OCI-LY7 (cell line): ENCODE results near the gene CNTRL. TPM values are rescaled to one million over a fixed set of nuclear protein-coding genes. Genes with fewer than 3 reads are reported as not detected.

Source experiments
- BruUV-seq: library from RNA; stranded (reverse); fragments of 400-500 nt; replicated peaks from 2 replicates; lab custom pipeline; 2021; lab: Mats Ljungman, UMichigan
- CTCF ChIA-PET: fragments of 300-600 bp; sonication (Branson Sonifier 250); formaldehyde crosslinking; loops from one replicate; lab custom pipeline; 2022; ENCODE audit warnings: antibody characterized with exemption; ENCODE audit not compliant: unreplicated experiment; lab: Charles Lee
- POLR2A ChIA-PET: fragments of 300-600 bp; sonication (Branson Sonifier 250); formaldehyde crosslinking; loops from one replicate; lab custom pipeline; 2022; ENCODE audit warnings: antibody characterized with exemption; lab: Charles Lee
- DNase-seq: peaks from one replicate; pipeline ENCODE4 v3.0.0-alpha.2; 2015; ENCODE audit warnings: low spot score
- H2AFZ ChIP-seq: fragments of 200-600 bp; sonication (generic), shearing (Covaris generic); 2 replicates; pipeline ENCODE4 v1.6.1; 2014; ENCODE audit warnings: mild to moderate bottlenecking, antibody characterized with exemption, low read length, moderate library complexity
- H3K27ac ChIP-seq: fragments of 200-600 bp; sonication (generic); 2 replicates; pipeline ENCODE4 v1.5.1; 2014; ENCODE audit warnings: mixed run types, low read depth, mild to moderate bottlenecking, moderate library complexity, low read length, inconsistent platforms; ENCODE audit not compliant: poor library complexity, severe bottlenecking
- H3K36me3 ChIP-seq: fragments of 200-600 bp; sonication (generic); 2 replicates; pipeline ENCODE4 v1.6.1; 2014; ENCODE audit warnings: mild to moderate bottlenecking, antibody characterized with exemption, low read length, moderate library complexity, mixed read lengths; ENCODE audit not compliant: insufficient read depth
- H3K4me1 ChIP-seq: fragments of 200-600 bp; sonication (generic); 2 replicates; pipeline ENCODE4 v1.5.1; 2014; ENCODE audit warnings: mild to moderate bottlenecking, low read length; ENCODE audit not compliant: insufficient read depth, poor library complexity, severe bottlenecking
- H3K4me2 ChIP-seq: fragments of 200-600 bp; sonication (generic); 2 replicates; pipeline ENCODE4 v1.6.1; 2014; ENCODE audit warnings: mild to moderate bottlenecking, low read length
- H3K4me3 ChIP-seq: fragments of 200-600 bp; sonication (generic); 2 replicates; pipeline ENCODE4 v1.5.1; 2014; ENCODE audit warnings: mild to moderate bottlenecking, low read depth, low read length; ENCODE audit not compliant: poor library complexity, severe bottlenecking
- H3K79me2 ChIP-seq: fragments of 200-600 bp; sonication (generic); 2 replicates; pipeline ENCODE4 v1.6.1; 2016; ENCODE audit warnings: low read depth, mild to moderate bottlenecking, low read length, moderate library complexity, mixed read lengths; ENCODE audit not compliant: insufficient read depth
- H3K9me2 ChIP-seq: fragments of 200-600 bp; sonication (generic); 2 replicates; pipeline ENCODE4 v1.6.1; 2016; ENCODE audit warnings: mild to moderate bottlenecking, low read length, mixed read lengths; ENCODE audit not compliant: insufficient read depth
- H3K9me3 ChIP-seq: fragments of 200-600 bp; sonication (generic); 2 replicates; pipeline ENCODE4 v1.6.1; 2014; ENCODE audit warnings: mild to moderate bottlenecking, mixed run types, low read length, mixed read lengths
- H4K20me1 ChIP-seq: fragments of 200-600 bp; sonication (generic); 2 replicates; pipeline ENCODE4 v1.6.1; 2014; ENCODE audit warnings: mild to moderate bottlenecking, antibody characterized with exemption, low read length, moderate library complexity, mixed read lengths; ENCODE audit not compliant: insufficient read depth
- CTCF ChIP-seq: fragments of 200-600 bp; sonication (generic); conservative IDR thresholded peaks from 2 replicates; pipeline ENCODE4 v1.5.1; 2014; ENCODE audit warnings: mild to moderate bottlenecking, antibody characterized with exemption, low read length, moderate library complexity, mixed read lengths
- EZH2phosphoT487 ChIP-seq: fragments of 200-600 bp; sonication (generic); IDR thresholded peaks from 2 replicates; pipeline ENCODE4 v1.6.1; 2018; ENCODE audit warnings: low read depth, borderline replicate concordance, mild to moderate bottlenecking, mixed run types, antibody characterized with exemption, low read length, moderate library complexity, mixed read lengths
- intact Hi-C: fragments of 100-400 bp; cut with micrococcal nuclease; formaldehyde crosslinking; loops from one replicate; pipeline ENCODE4 v1.10.0; 2022; ENCODE audit not compliant: unreplicated experiment
- total RNA-seq, 2 experiments: library from RNA; depleted of rRNA in 1 of 2; stranded (reverse); fragments of >200 nt in 1 of 2; shearing (Covaris generic) in 1 of 2; gene quantifications; 2 replicates each; pipeline ENCODE4 v1.2.3, GENCODE V29; 2014 to 2022

Gene CNTRL
- total RNA-seq, 2 experiments from 2014 or later, result 81.4 to 113 TPM

- TF ChIP-seq CTCF (no peak), EZH2phosphoT487 (no peak)
- peak; percentile 56 for DNase-seq
- Histone ChIP-seq H3K27ac (peak overlapping the region; percentile 99), H2AFZ (peak overlapping the region; percentile 37; the same call in 1 of the 2 replicates), H3K4me1 (peaks cover 70% of the 10 kb centered on the region), H3K4me3 (peak overlapping the region; percentile 85), H3K9me2 (no peaks in the 10 kb centered on the region), H4K20me1 (no peaks in the 10 kb centered on the region; the same call in 1 of the 2 replicates), H3K79me2 (peaks cover 41% of the 10 kb centered on the region), H3K4me2 (peak overlapping the region; percentile 84), H3K36me3 (peaks cover 34% of the 10 kb centered on the region), H3K9me3 (peaks cover 27% of the 10 kb centered on the region)
- no TSS peak for BruUV-seq
- CTCF ChIA-PET, result no interaction called here
- intact Hi-C loops, result loop anchor here (2.0 to 10.0 kb wide), 6 partner anchors 91 to 872 kb away; partner anchors contain the start of genes PHF19 and RAB14
- POLR2A ChIA-PET, result interaction anchor here (0.7 to 2.4 kb wide), 6 partner anchors 26 to 317 kb away, joined by 3 to 10 read pairs (median 4); no protein-coding TSS in a partner anchor
Measured at GRCh38 chr9:121073038-121073437, 1.7 kb upstream of the CNTRL start.

- Histone ChIP-seq H3K4me1 (peaks cover 58% of the 10 kb centered on the region), H3K9me2 (no peaks in the 10 kb centered on the region), H3K27ac (peak overlapping the region; percentile 99), H3K9me3 (peaks cover 9% of the 10 kb centered on the region; the same call in 1 of the 2 replicates), H3K4me2 (peak overlapping the region; percentile 84), H3K79me2 (peaks cover 65% of the 10 kb centered on the region), H3K4me3 (peak overlapping the region; percentile 85), H2AFZ (peak overlapping the region; percentile 46; the same call in 1 of the 2 replicates), H4K20me1 (no peaks in the 10 kb centered on the region; the same call in 1 of the 2 replicates), H3K36me3 (peaks cover 38% of the 10 kb centered on the region)
- TSS peak; percentile 38 for BruUV-seq
- ChIA-PET POLR2A (interaction anchor here (0.6 to 1.7 kb wide), 11 partner anchors 10 to 341 kb away, joined by 3 to 6 read pairs (median 3); no protein-coding TSS in a partner anchor), CTCF (no interaction called here)
- intact Hi-C loops, result loop anchor here (10.0 kb wide), 1 partner anchor 869 kb away; no protein-coding TSS in a partner anchor
- peak; percentile 59 for DNase-seq
- no peak for TF ChIP-seq EZH2phosphoT487
- no peak for TF ChIP-seq CTCF
Measured at GRCh38 chr9:121075251-121076036, 689 bp downstream of the CNTRL start.
